Mammary epithelial cell (primary cell): ENCODE data around the gene UPK1B.

Experiments used
- EZH2 ChIP-seq: IDR thresholded peaks from 2 replicates; pipeline ENCODE4 v1.6.1; 2012; ENCODE audit warnings: low read length, inconsistent platforms, borderline replicate concordance
- TF ChIP-seq, protein P1 (sequence below), 2 donors: IDR thresholded peaks in 1 of 2; conservative IDR thresholded peaks in 1 of 2; 2 replicates each; pipeline ENCODE4 v1.5.1; 2011 to 2012; ENCODE audit warnings: inconsistent platforms in 2 of 2, low read length in 2 of 2, mild to moderate bottlenecking in 2 of 2, control low read depth in 1 of 2, low read depth in 1 of 2; ENCODE audit not compliant: insufficient read depth in 1 of 2; ENCODE audit errors: extremely low read depth in 1 of 2

GRCh38 chr3:119125742-119126504 is 47.5 kb upstream of the UPK1B start:
- TF ChIP-seq, protein P1, sequence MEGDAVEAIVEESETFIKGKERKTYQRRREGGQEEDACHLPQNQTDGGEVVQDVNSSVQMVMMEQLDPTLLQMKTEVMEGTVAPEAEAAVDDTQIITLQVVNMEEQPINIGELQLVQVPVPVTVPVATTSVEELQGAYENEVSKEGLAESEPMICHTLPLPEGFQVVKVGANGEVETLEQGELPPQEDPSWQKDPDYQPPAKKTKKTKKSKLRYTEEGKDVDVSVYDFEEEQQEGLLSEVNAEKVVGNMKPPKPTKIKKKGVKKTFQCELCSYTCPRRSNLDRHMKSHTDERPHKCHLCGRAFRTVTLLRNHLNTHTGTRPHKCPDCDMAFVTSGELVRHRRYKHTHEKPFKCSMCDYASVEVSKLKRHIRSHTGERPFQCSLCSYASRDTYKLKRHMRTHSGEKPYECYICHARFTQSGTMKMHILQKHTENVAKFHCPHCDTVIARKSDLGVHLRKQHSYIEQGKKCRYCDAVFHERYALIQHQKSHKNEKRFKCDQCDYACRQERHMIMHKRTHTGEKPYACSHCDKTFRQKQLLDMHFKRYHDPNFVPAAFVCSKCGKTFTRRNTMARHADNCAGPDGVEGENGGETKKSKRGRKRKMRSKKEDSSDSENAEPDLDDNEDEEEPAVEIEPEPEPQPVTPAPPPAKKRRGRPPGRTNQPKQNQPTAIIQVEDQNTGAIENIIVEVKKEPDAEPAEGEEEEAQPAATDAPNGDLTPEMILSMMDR (conservative IDR thresholded peaks at IDR 0.05 in 1 of 2, IDR thresholded peaks at IDR 0.05 in 1 of 2; ENCODE audit: extremely low read depth in 1 of 2, insufficient read depth in 1 of 2, low read depth in 1 of 2, low read length in 2 of 2), result no peak
- TF ChIP-seq EZH2, result no peak
